Neutrophil (primary cell): ENCODE data around the gene KRT82.

Experiments used
- H3K27ac ChIP-seq: fragments of 200-600 bp; sonication (generic); 2 replicates; pipeline ENCODE4 v1.5.1; 2016; ENCODE audit warnings: mild to moderate bottlenecking, moderate library complexity
- H3K27me3 ChIP-seq: fragments of 200-600 bp; sonication (generic); 2 replicates; pipeline ENCODE4 v1.6.0; 2016; ENCODE audit warnings: mild to moderate bottlenecking
- H3K36me3 ChIP-seq: fragments of 200-600 bp; sonication (generic); 2 replicates; pipeline ENCODE4 v1.5.1; 2017
- H3K4me1 ChIP-seq, 2 experiments: fragments of 200-600 bp in 1 of 2; sonication (generic) in 1 of 2; 1 replicate in 1 of 2; 2 replicates in 1 of 2; pipeline versions ENCODE4 v1.5.1 to v1.6.1; 2013 to 2016; ENCODE audit warnings: low read depth in 1 of 2, low read length in 1 of 2, mild to moderate bottlenecking in 1 of 2, moderate library complexity in 1 of 2; ENCODE audit not compliant: control insufficient read depth in 1 of 2, insufficient read depth in 1 of 2
- H3K4me3 ChIP-seq, 2 experiments: fragments of 200-600 bp in 1 of 2; sonication (generic) in 1 of 2; 1 replicate in 1 of 2; 2 replicates in 1 of 2; pipeline ENCODE4 v1.5.1; 2013 to 2016; ENCODE audit warnings: low read depth in 1 of 2, low read length in 1 of 2, mild to moderate bottlenecking in 1 of 2, moderate library complexity in 1 of 2
- H3K9me3 ChIP-seq: fragments of 200-600 bp; sonication (generic); 2 replicates; pipeline ENCODE4 v1.5.1; 2016
- CTCF ChIP-seq: fragments of 200-600 bp; sonication (generic); IDR thresholded peaks from 2 replicates; pipeline ENCODE4 v1.5.1; 2016; ENCODE audit warnings: antibody characterized with exemption

KRT82 gene

GRCh38 chr12:52356762-52357580, 49.2 kb downstream of the KRT82 start:
- Histone ChIP-seq H3K4me3 (no peak overlapping the region), H3K9me3 (no peaks in the 10 kb centered on the region), H3K4me1 (no peaks in the 10 kb centered on the region), H3K36me3 (no peaks in the 10 kb centered on the region), H3K27ac (no peak overlapping the region), H3K27me3 (peaks cover 17% of the 10 kb centered on the region)
- no peak for TF ChIP-seq CTCF

- H3K9me3 ChIP-seq: no peaks in the 10 kb centered on the region
- H3K4me1 ChIP-seq: no peaks in the 10 kb centered on the region
- H3K4me3 ChIP-seq: no peak overlapping the region
- no peaks in the 10 kb centered on the region for H3K36me3 ChIP-seq
- no peak overlapping the region for H3K27ac ChIP-seq
- H3K27me3 ChIP-seq: peaks cover 17% of the 10 kb centered on the region
- no peak for TF ChIP-seq CTCF
Measured at GRCh38 chr12:52356031-52356761, 49.9 kb downstream of the KRT82 start.

GRCh38 chr12:52355176-52355575, 51.0 kb downstream of the KRT82 start:
- no peak overlapping the region for H3K27ac ChIP-seq
- H3K4me1 ChIP-seq: no peaks in the 10 kb centered on the region
- no peak for TF ChIP-seq CTCF
- H3K36me3 ChIP-seq: no peaks in the 10 kb centered on the region
- H3K9me3 ChIP-seq: no peaks in the 10 kb centered on the region
- H3K27me3 ChIP-seq: peaks cover 25% of the 10 kb centered on the region
- H3K4me3 ChIP-seq: no peak overlapping the region

- Histone ChIP-seq H3K4me3 (no peak overlapping the region), H3K27ac (no peak overlapping the region), H3K36me3 (no peaks in the 10 kb centered on the region), H3K27me3 (peaks cover 32% of the 10 kb centered on the region), H3K9me3 (no peaks in the 10 kb centered on the region), H3K4me1 (no peaks in the 10 kb centered on the region)
- TF ChIP-seq CTCF: no peak
Measured at GRCh38 chr12:52354200-52354599, 51.9 kb downstream of the KRT82 start.

GRCh38 chr12:52353766-52354165, 52.4 kb downstream of the KRT82 start:
- Histone ChIP-seq H3K4me1 (no peaks in the 10 kb centered on the region), H3K27me3 (peaks cover 33% of the 10 kb centered on the region), H3K4me3 (no peak overlapping the region), H3K27ac (no peak overlapping the region), H3K36me3 (no peaks in the 10 kb centered on the region), H3K9me3 (no peaks in the 10 kb centered on the region)
- no peak for TF ChIP-seq CTCF
